A673 (cell line): ENCODE data around the gene PHF21A. TPM values are rescaled to one million over a fixed set of nuclear protein-coding genes. Genes with fewer than 3 reads are reported as not detected.

ENCODE experiments used
- BruUV-seq: library from RNA; stranded (reverse); fragments of 400-500 nt; replicated peaks from 2 replicates; lab custom pipeline; 2021; lab: Mats Ljungman, UMichigan
- CTCF ChIA-PET: fragments of 300-600 bp; sonication (Branson Sonifier 250); formaldehyde crosslinking; loops from one replicate; lab custom pipeline; 2022; ENCODE audit warnings: antibody characterized with exemption; lab: Charles Lee
- POLR2A ChIA-PET: fragments of 300-600 bp; sonication (Branson Sonifier 250); formaldehyde crosslinking; loops from one replicate; lab custom pipeline; 2022; ENCODE audit warnings: antibody characterized with exemption; ENCODE audit not compliant: low non-redundant PET; lab: Charles Lee
- DNase-seq: peaks from one replicate; pipeline ENCODE4 v3.0.0-alpha.2; 2015; ENCODE audit warnings: low spot score
- H3K27ac ChIP-seq: fragments of 200-600 bp; sonication (generic); 2 replicates; pipeline ENCODE4 v1.5.1; 2016; ENCODE audit warnings: mixed run types, low read depth, mild to moderate bottlenecking, mixed read lengths, antibody characterized with exemption, low read length; ENCODE audit not compliant: poor library complexity, severe bottlenecking
- H3K27me3 ChIP-seq: fragments of 200-600 bp; sonication (generic); replicated peaks from 2 replicates; pipeline ENCODE4 v1.6.1; 2017; ENCODE audit warnings: mixed run types, low read depth, mild to moderate bottlenecking, mixed read lengths, antibody characterized with exemption, low read length; ENCODE audit not compliant: insufficient read depth, poor library complexity
- H3K36me3 ChIP-seq: fragments of 200-600 bp; sonication (generic); 2 replicates; pipeline ENCODE4 v1.6.1; 2016; ENCODE audit warnings: mixed run types, mild to moderate bottlenecking, mixed read lengths, antibody characterized with exemption, low read length; ENCODE audit not compliant: insufficient read depth, poor library complexity, severe bottlenecking
- H3K4me1 ChIP-seq: fragments of 200-600 bp; sonication (generic); 2 replicates; pipeline ENCODE4 v1.6.1; 2017; ENCODE audit warnings: mixed run types, mild to moderate bottlenecking, mixed read lengths, antibody characterized with exemption, low read length; ENCODE audit not compliant: insufficient read depth, poor library complexity, severe bottlenecking
- H3K4me3 ChIP-seq: fragments of 200-600 bp; sonication (generic); 2 replicates; pipeline ENCODE4 v1.5.1; 2016; ENCODE audit warnings: low read depth, mixed run types, mild to moderate bottlenecking, mixed read lengths, low read length; ENCODE audit not compliant: poor library complexity, severe bottlenecking
- H3K9me3 ChIP-seq: fragments of 200-600 bp; sonication (generic); 2 replicates; pipeline ENCODE4 v1.6.1; 2016; ENCODE audit warnings: mixed run types, low read depth, mild to moderate bottlenecking, mixed read lengths, antibody characterized with exemption, low read length; ENCODE audit not compliant: poor library complexity, severe bottlenecking
- EZH2 ChIP-seq: fragments of 200-600 bp; sonication (generic); IDR thresholded peaks from 2 replicates; pipeline ENCODE4 v1.6.1; 2017; ENCODE audit warnings: borderline replicate concordance, low read depth, mild to moderate bottlenecking, mixed read lengths, antibody characterized with exemption, low read length; ENCODE audit not compliant: poor library complexity, severe bottlenecking
- intact Hi-C: fragments of 100-400 bp; cut with micrococcal nuclease; formaldehyde crosslinking; loops from one replicate; pipeline ENCODE4 v1.10.0; 2022; ENCODE audit not compliant: unreplicated experiment
- total RNA-seq: library from RNA; stranded (reverse); gene quantifications from 2 replicates; pipeline ENCODE4 v1.2.3, GENCODE V29; 2021
- TF ChIP-seq, protein P1 (sequence below): fragments of 300-800, 200-600 bp; sonication (generic); conservative IDR thresholded peaks from 2 replicates; pipeline ENCODE4 v1.5.1; 2017; ENCODE audit warnings: low read depth, mild to moderate bottlenecking, antibody characterized with exemption, low read length, moderate library complexity, mixed read lengths

Gene PHF21A
- total RNA-seq, 1 experiment from 2014 or later: 77.2 TPM

DNA sequence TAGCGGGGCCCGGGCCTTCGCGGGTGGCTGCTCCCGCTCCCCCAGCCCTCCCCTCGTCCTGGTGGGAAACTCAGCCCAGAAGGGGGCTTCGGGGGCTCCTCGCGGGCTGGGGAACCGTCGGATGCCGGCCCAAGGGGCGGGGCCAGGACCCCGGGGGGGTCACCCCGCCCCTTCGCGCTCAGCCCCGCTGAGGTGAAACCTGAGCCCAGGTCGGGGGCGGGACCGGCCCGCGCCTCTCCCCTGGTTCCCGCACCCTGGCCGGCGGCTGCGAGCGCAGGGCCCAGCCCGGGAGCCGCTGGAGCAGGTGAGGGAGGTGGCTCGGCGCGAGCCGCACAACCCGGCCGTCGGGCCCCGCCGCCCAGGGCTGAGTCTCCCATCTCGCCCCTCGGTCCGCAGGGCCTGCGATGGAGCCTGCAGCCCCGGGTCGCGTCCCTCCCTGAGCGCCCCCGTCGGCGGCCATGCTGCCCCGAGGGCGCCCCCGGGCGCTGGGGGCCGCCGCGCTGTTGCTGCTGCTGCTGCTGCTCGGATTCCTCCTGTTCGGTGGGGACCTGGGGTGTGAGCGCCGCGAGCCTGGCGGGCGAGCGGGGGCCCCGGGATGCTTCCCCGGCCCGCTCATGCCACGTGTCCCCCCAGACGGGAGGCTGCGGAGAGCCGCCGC, 198.7 kb downstream of the PHF21A start, which contains the start of gene LARGE2:
Gene LARGE2, plus strand, starts transcription at position 232 of the 658 bp plus-strand sequence. Its CDS starts 227 bp downstream, at position 459.
- ChIA-PET CTCF (no interaction called here), POLR2A (no interaction called here)
- intact Hi-C loops: no loop called here
- TF ChIP-seq, protein P1, sequence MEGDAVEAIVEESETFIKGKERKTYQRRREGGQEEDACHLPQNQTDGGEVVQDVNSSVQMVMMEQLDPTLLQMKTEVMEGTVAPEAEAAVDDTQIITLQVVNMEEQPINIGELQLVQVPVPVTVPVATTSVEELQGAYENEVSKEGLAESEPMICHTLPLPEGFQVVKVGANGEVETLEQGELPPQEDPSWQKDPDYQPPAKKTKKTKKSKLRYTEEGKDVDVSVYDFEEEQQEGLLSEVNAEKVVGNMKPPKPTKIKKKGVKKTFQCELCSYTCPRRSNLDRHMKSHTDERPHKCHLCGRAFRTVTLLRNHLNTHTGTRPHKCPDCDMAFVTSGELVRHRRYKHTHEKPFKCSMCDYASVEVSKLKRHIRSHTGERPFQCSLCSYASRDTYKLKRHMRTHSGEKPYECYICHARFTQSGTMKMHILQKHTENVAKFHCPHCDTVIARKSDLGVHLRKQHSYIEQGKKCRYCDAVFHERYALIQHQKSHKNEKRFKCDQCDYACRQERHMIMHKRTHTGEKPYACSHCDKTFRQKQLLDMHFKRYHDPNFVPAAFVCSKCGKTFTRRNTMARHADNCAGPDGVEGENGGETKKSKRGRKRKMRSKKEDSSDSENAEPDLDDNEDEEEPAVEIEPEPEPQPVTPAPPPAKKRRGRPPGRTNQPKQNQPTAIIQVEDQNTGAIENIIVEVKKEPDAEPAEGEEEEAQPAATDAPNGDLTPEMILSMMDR: no peak; the same call in 1 of the 2 replicates
- TF ChIP-seq EZH2: no peak
- H3K4me3 ChIP-seq: peak within 1 kb of the TSS; percentile 66
- no peaks in the 10 kb centered on the region for H3K9me3 ChIP-seq
- no TSS peak for BruUV-seq
- H3K4me1 ChIP-seq: peaks cover 7% of the 10 kb centered on the region
- no peaks in the 10 kb centered on the region for H3K36me3 ChIP-seq
- H3K27me3 ChIP-seq: no peaks in the 10 kb centered on the region
- no peak within 1 kb of the TSS for H3K27ac ChIP-seq
- peak; percentile 77 for DNase-seq

DNA sequence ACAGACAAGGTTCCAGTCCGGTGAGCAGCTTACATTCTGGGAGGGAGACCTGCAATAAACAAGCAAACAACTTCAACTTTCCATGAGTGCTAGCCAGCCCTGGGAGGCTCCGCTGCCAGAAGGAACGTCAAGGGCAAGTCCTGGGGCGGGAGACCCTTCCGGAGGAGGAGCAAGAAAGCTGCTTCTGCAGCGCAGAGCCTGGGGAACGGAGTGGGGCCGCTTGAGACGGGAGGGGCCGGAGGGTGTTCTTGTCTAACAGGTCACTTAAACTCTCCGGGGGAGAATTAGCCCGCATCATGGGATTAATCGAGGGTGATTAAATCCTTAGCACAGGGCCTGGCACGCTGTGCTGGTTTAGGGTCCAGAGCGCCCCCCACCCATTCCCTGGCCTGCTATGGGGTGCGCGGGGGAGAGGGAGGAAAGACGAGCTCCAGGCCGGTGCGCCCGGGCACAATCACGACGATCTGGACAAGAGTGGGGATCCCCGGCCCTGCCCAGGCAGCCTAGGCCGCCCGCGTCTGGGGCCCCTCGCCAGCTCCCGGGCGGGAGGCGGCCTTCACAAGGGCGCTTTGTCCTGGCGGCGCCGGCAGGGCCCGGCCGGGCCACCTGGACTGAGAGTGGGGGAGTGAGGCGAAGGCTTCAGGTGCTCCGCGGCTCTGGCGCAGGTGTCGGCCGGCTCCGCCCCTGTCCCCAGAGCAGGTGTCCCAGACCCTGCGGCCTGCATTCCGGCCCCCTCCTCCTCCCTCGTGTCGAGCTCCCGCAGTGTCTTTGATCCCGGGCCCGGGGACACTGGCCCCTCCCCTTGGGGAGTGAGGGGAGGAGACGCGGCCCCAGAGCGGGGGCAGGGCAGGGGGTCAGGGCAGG, 199.5 kb downstream of the PHF21A start:
- no peaks in the 10 kb centered on the region for H3K27me3 ChIP-seq
- no peaks in the 10 kb centered on the region for H3K9me3 ChIP-seq
- no TSS peak for BruUV-seq
- CTCF ChIA-PET: no interaction called here
- peaks cover 13% of the 10 kb centered on the region for H3K4me1 ChIP-seq
- POLR2A ChIA-PET: no interaction called here
- intact Hi-C loops: no loop called here
- no peak overlapping the region for H3K27ac ChIP-seq
- no peaks in the 10 kb centered on the region for H3K36me3 ChIP-seq
- H3K4me3 ChIP-seq: peak overlapping the region; percentile 66
- no peak for TF ChIP-seq EZH2
- TF ChIP-seq, protein P1: no peak
- peak; percentile 45 for DNase-seq

DNA sequence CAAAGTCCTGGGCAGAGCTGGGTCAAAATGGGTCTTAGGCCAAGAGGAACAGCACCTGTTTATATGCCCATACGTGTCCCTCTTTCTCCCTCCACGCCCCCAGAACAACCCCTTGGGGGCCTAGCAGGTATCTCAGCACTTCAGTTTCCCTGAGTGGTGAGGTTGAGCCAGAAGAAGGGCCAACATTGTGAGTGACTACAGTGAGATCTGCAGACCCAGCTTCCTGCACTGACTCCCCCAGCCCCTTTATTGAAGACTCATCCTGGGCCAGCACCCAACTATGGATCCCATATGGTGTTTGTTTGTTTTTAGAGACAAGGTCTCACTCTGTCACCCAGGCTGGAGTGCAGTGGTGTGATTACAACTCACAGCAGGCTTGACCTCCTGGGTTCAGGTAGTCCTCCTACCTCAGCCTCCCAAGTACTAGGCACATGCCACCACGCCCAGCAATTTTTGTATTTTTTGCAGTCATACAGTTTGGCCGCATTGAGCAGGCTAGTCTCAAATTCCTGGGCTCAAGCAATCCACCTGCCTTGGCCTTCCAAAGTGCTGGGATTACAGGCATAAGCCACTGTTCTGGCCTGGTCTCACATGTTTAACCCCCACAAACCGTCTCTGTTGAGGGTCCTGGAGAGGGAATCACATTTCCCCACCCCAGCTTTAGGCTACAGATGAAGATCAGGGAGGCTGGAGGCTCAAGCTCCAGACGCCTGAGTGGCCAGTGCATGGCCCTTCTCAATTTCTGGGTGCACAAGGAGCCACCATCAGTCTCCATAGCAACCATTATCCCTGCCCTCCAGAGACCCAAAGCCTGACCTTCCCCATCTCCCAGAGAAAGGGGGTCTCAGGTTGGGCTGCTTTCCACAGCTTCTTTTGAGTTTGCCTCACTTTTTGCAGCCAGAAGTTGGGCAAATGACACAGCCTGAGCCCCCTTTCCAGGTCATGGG, 200.4 kb downstream of the PHF21A start:
- ChIA-PET CTCF (no interaction called here), POLR2A (no interaction called here)
- no peak for DNase-seq
- no TSS peak for BruUV-seq
- no peaks in the 10 kb centered on the region for H3K9me3 ChIP-seq
- no peak for TF ChIP-seq EZH2
- TF ChIP-seq, protein P1: no peak
- peaks cover 15% of the 10 kb centered on the region for H3K4me1 ChIP-seq
- H3K27ac ChIP-seq: no peak overlapping the region
- no peaks in the 10 kb centered on the region for H3K36me3 ChIP-seq
- no peak overlapping the region for H3K4me3 ChIP-seq
- intact Hi-C loops: no loop called here
- H3K27me3 ChIP-seq: no peaks in the 10 kb centered on the region
